SH-SY5Y (cell line): ENCODE data around the gene GPR157.

Source experiments
- GATA2 ChIP-seq: IDR thresholded peaks from 2 replicates; pipeline ENCODE4 v1.6.1; 2011; ENCODE audit warnings: mild to moderate bottlenecking, low read depth, low read length
- GATA3 ChIP-seq: IDR thresholded peaks from 2 replicates; pipeline ENCODE4 v1.6.1; 2011; ENCODE audit warnings: low read depth, mild to moderate bottlenecking, low read length, moderate library complexity

Gene GPR157

DNA sequence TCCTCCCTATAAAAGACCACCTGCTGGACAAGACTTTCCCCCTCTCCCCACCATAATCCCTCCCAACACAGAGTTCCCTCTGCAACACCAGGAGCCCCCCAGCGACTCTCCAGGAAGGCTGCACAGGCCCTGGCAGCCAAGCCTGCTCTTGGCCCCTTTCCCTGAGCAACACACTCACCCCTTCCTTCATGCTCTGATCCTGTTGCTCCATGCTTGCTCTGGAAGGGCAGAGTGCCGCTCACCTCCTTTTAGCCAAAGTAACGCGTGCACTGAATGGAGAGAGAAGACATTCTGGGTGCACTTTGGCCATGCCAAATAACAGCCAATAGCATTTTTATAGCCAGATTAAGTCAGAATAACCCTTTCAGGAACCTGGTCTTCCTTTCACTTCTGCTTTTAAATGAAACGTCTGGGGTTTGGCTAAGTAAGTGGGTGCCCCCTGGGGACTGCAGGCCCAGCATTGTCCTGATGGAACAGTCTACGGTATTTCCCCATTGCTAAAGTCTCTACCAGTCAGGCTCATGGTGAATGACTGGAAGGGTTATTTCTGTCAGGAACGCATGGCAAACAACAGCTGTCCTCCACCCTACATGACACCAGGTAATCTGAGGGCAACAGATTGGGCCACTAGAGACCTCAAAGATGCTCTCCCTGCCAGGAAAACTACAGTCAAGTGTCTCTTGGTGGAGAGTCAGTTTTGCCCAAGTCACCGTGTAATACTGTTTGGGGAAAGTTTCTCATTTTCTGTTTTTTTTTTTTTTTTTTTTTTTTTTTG lies 59.4 kb downstream of the GPR157 start, which contains the start of gene SLC2A5:
Gene SLC2A5 (minus strand): TSS at position 310 of the 775 bp plus-strand sequence. CDS start 99 bp downstream, at position 211.
- TF ChIP-seq GATA3: no peak

DNA sequence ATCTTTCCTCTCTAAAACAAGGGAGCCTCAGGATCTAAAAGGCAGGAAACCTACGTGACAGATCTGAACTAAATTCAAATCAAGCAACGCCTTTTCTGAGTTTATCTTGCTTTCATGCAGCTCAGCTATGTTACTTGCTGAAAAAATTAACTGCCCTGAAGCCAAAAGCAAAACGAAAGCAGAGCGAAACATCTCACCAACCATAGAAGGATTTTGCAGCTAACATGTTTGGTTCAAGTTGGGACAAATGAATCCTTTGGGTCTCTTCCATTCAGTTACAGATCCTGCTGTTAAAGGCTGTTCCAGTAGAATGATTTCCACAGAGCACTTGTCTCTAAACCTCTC lies 59.9 kb downstream of the GPR157 start:
- no peak for TF ChIP-seq GATA3
- TF ChIP-seq GATA2: no peak

DNA sequence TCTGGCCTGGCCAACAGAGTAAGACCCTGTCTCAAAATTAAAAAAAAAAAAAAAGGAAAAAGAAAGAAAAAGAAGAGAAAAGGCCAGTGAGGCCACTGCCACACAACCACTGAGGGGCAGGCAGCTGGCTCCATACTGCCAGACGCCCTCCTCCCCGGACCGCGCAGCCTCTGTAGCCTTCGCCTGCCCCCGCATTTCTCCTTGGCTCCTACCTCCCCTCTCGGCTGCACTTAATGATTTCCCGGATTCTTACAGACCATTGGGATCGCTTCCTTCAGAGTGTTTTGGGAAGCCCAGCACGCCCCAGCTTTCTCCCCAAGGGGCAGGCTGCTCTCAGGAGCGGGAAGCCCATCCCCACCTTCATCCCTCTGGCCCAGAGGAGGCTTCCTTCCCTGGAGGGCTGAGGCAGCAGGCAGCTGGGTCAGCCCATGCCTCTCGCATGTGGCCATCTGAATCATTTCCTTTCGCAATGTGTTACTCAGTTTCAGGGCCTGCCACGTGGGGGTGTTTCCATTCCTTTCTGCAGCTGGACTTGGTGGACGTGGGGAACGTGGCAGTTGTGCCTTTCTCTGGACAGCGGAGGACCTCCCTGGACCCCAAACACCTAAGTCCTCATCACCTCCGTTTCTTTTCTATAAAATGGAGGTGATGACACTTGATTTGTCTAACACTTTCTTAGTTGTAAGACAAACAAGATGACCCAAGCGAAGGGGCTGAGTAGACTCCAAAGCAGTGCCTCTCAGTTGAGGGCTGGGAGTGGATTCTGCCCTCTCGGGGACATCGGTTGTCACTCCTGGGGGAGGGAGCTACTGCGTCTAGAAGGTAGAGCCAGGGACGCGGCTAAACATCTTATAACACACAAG lies 61.7 kb downstream of the GPR157 start:
- no peak for TF ChIP-seq GATA3
- TF ChIP-seq GATA2: no peak

DNA sequence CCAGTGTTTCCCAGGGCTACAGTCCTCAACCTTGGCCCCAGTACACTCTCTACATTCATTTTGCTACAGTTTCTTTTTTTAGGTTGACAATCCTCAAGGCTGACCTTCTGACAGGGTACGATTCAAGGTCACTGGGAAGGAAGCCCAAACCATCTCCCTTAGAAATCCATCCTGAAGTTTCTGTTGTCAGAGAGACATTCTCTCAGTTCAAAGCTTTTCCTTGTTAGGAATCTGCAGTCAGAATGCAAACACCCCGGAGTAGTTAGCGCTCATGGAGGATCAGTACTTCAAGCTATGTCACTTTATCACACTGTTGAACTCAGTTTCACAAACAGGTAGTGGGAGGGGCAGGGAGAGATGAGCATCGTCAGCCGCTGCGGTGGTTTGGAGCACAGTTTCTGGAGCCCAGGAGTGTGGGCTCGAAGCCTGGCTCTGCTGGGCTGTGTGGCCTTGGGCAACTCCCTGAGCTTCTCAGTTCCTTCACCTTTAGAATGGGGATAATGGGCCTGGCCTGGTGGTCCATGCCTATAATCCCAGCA lies 63.6 kb downstream of the GPR157 start:
- TF ChIP-seq GATA3 (no peak), GATA2 (no peak)

DNA sequence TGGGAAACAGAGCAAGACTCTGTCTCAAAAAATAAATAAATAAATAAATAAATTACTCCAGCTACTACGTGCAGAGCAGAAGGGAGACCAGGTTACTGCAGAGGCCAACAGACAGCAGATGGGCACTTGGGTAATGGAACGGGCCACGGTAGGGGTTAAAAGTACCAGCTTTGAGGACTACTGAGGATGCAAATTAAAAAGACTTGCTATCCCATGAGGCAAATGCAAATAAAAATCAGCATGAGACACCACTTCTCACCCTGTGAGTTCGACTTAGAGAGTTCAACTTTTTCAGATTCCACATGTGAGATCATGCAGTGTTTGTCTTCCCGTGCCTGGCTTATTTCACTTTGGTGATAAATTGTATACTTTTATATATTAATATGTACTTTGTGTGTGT lies 66.1 kb downstream of the GPR157 start:
- TF ChIP-seq GATA2: no peak
- no peak for TF ChIP-seq GATA3

DNA sequence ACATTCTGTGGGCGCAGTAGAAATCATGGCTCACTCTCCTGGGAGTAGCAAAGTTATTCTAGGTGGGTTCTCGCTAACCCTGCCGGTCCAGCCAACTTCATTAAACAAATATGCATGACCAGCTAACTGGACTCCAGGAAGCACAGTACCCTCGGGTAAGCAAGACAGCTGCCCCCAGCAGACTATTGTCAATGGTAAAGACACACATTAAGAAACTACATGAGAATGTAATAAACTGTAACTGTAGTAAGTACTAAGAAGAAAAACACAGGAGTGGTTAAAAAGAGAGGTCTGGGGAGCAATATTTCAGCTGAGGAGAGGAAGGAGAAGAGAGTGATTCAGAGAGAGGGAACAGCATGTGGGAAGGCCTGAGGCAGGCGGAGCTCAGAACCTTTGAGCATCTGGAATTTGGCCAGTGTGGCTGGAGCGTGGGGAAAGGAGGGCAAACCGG lies 66.9 kb downstream of the GPR157 start:
- TF ChIP-seq GATA3: no peak
- no peak for TF ChIP-seq GATA2

DNA sequence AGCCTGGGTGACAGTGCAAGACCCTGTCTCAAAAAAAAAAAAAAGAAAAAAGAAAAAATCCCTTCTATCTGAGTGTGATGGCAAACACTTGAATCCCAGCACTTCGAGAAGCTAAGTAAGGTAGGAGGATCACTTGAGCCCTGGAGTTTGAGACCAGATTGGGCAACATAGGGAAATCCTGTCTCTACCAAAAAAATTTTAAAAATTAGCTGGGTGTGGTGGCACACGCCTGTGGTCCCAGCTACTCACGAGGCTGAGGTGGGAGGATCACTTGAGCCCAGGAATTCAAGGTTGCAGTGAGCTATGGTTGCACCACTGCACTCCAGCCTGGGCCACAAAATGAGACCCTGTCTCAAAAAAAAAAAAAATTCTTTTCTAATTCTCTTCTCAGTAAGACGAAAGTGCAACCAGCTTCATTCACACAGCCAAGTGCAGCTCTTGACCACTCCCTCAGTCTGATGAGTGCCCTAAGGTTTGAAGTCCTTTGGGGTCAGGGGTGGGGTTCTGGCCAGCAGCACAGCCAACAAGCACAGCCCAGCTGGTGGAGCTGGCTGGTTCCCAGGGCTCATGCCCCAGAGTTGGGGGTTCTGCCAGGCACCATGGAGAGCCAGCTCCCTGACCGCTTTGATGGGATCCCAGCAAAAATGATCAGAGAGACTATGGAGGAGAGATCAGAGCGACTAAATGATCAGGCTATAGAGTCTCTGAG lies 67.5 kb downstream of the GPR157 start:
- no peak for TF ChIP-seq GATA2
- TF ChIP-seq GATA3: no peak

DNA sequence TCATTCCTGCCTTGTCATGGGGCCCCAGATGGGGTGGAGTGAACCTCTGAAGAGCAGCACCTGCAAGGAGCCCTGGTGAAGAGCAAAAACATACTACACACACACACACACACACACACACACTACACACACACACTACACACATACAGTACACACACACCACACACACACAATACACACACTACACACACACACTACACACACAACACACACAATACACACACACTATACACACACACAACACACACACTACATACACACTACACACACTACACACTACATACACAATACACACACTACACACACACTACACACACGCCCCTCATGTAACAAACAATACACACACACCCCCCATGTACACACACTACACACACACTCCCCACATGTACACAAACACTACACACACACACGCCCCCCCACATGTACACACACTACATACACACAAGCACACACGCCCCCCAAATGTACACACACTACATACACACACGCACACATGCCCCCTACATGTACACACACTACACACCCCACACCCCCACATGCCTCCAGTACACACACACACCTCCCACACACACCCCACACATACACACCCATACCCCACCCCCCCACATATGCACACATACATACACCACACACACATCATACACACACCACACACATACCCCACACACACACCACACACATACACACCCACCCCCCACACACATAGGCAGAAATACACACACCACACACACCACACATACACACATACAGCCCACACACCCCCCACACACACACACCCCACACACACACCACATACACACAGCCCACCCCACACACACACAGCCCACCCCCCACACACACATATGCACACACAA lies 68.8 kb downstream of the GPR157 start:
- no peak for TF ChIP-seq GATA3
- TF ChIP-seq GATA2: no peak

DNA sequence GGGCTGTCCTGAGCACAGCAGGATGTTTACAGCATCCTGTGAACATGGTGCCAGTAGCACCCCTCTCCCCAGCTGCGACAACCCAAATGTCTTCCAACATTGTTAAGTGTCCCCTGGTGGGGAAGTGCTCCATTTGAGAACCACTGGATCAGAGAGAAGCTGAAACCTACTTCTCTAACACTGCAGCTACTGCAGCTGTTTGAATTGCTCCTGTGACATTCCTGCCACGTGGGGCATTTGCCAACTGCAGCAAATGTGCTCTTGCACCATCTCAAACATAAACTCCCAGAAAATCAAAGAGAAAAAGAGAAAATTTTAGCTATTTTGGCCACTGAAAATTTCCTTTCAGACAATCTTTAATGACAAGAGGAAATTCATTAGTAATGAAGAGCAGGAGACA lies 70.4 kb downstream of the GPR157 start:
- TF ChIP-seq GATA3: no peak
- no peak for TF ChIP-seq GATA2

DNA sequence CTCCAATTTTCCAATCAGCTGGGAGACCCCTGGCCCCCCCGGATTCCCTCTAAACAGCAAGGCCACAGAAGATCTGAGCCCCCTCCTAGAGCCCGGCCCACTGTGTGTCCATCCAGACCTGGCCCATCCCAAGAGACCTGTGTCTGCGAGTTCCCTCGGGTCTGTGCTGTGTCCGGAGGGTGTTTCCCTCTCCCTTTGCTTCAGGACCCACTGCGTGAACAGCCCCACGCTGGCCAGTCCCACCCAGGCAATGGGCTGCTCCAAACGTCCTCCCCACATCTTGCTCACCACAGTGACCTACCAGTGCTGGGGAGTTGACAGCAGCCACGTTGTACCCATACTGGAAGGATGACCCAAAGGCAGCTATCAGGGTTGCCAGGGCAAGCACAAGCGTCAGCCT lies 71.1 kb downstream of the GPR157 start:
- TF ChIP-seq GATA3: no peak
- no peak for TF ChIP-seq GATA2

DNA sequence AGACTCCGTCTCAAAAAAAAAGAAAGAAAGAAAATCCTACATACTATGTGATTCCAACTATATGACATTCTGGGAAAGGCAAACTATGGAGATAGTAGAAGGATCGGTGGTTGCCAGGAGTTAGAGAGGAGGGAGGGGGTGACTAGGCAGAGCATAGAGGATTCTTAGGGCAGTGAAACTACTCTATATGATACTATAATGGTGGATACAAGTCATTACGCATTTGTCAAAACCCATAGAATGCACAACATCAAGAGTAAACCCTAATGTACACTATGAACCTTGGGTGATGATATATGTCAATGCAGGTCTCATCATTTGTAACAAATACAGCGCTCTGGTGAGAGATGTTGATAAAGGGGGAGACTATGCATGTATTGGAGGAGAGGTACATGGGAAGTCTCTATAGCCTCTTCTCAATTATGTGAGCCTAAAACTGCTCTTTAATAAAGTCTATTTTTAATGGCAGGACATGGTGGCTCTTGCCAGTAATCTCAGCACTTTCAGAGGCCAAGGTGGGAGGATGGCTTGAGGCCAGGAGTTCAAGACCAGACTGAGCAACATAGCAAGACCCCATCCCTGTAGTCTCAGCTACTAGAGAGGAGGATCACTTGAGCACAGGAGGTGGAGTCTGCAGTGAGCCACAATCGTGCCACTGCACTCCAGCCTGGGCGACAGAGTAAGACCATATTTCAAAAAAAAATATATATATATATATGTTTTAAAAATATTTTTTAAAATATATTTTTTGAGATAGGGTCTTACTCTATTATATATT lies 76.4 kb downstream of the GPR157 start:
- TF ChIP-seq GATA2: no peak
- TF ChIP-seq GATA3: no peak

DNA sequence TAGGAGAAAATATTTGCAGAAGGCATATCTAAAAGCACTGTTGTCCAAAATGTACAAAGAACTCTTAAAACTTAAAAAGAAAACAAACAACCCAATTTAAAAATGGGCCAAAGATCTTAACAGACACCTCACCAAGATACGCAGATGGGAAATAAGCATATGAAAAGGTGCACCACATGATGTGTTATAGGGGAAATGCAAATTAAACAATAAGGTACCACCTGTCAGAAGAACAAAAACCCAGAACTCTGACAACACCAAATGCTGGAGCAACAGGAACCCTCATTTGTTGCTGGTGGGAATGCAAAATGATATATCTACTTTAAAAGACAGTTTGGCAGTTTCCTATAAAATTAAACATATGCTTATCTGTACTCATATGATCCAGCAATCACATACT lies 77.5 kb downstream of the GPR157 start:
- TF ChIP-seq GATA3: no peak
- no peak for TF ChIP-seq GATA2

DNA sequence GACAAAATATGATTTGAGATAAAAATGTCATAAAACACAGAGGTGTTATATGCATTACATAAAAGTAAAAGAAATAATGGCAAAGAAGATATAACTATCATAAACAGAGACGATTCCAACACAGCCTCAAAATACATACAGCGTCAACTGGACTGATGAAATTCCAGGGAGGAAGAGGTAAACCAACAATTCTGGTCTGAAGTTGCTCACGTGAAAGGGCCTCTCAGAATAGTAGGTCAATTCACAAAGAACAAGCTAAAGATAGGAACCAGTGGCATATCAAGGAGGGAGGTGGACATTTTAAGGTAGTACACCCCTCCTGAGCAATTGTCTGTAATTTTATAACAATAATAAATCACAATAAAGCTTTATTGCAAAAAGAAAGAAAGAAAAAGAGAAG lies 78.1 kb downstream of the GPR157 start:
- TF ChIP-seq GATA3 (no peak), GATA2 (no peak)
